IPS-NIHi11 (cell line): Measurements from ENCODE around the gene EPHA1.
A peak's percentile ranks its signal among the peaks of the same experiment; 100 is the strongest.

Source experiments
- DNase-seq: peaks from one replicate; pipeline ENCODE4 v3.0.0; 2012; ENCODE audit warnings: mixed read lengths, low spot score

EPHA1 gene

GRCh38 chr7:143388491-143389101, 20.1 kb downstream of the EPHA1 start:
- no peak for DNase-seq

- DNase-seq: no peak
Measured at GRCh38 chr7:143388051-143388450, 20.6 kb downstream of the EPHA1 start.

GRCh38 chr7:143387156-143387975, 21.3 kb downstream of the EPHA1 start:
- no peak for DNase-seq

- DNase-seq: no peak
Measured at GRCh38 chr7:143385891-143386781, 22.5 kb downstream of the EPHA1 start.

GRCh38 chr7:143384661-143385631, 23.7 kb downstream of the EPHA1 start:
- DNase-seq: no peak

GRCh38 chr7:143384148-143384547, 24.5 kb downstream of the EPHA1 start:
- no peak for DNase-seq

GRCh38 chr7:143383642-143383957, 25.1 kb downstream of the EPHA1 start:
- DNase-seq: no peak

GRCh38 chr7:143382791-143383641, 25.6 kb downstream of the EPHA1 start:
- no peak for DNase-seq

- DNase-seq: no peak
Measured at GRCh38 chr7:143382126-143382790, 26.4 kb downstream of the EPHA1 start.

- DNase-seq: no peak
Measured at GRCh38 chr7:143381427-143382125, 27.1 kb downstream of the EPHA1 start.

- peak; percentile 95 for DNase-seq
Measured at GRCh38 chr7:143380646-143381426, 27.8 kb downstream of the EPHA1 start, which contains the start of gene ZYX. TSS of gene ZYX (plus strand) at chr7:143381345. CDS start at chr7:143381572, 227 bp downstream.

GRCh38 chr7:143380260-143380645, 28.4 kb downstream of the EPHA1 start:
- peak; percentile 74 for DNase-seq

- DNase-seq: no peak
Measured at GRCh38 chr7:143379611-143380259, 28.9 kb downstream of the EPHA1 start.

GRCh38 chr7:143376396-143376795, 32.3 kb downstream of the EPHA1 start:
- DNase-seq: no peak

- DNase-seq: no peak
Measured at GRCh38 chr7:143375298-143376034, 33.2 kb downstream of the EPHA1 start.

GRCh38 chr7:143374561-143374960, 34.1 kb downstream of the EPHA1 start:
- DNase-seq: no peak

GRCh38 chr7:143373255-143373794, 35.3 kb downstream of the EPHA1 start:
- no peak for DNase-seq
